Mesenchymal stem cell (in vitro differentiated cells and primary cell): Measurements from ENCODE around the gene AOPEP.

ENCODE experiments used
- DNase-seq: peaks from one replicate; pipeline ENCODE4 v3.0.0-alpha.2; 2013
- H2AFZ ChIP-seq: one replicate; pipeline ENCODE4 v1.6.1; 2013; ENCODE audit warnings: low read depth, mild to moderate bottlenecking, control low read depth, inconsistent platforms, low read length, moderate library complexity
- H2AK5ac ChIP-seq: 2 replicates; pipeline ENCODE4 v1.6.1; 2013; ENCODE audit warnings: low read length, moderate library complexity, mild to moderate bottlenecking, inconsistent platforms; ENCODE audit not compliant: severe bottlenecking
- H2BK120ac ChIP-seq: one replicate; pipeline ENCODE4 v1.6.1; 2013; ENCODE audit warnings: low read depth, mild to moderate bottlenecking, inconsistent platforms, low read length, moderate library complexity
- H2BK12ac ChIP-seq, 2 experiments: one replicate each; pipeline ENCODE4 v1.6.1; 2013; ENCODE audit warnings: inconsistent platforms in 2 of 2, low read length in 2 of 2, mild to moderate bottlenecking in 2 of 2, moderate library complexity in 2 of 2, control low read depth in 1 of 2
- H2BK15ac ChIP-seq: one replicate; pipeline ENCODE4 v1.6.1; 2013; ENCODE audit warnings: mild to moderate bottlenecking, low read depth, inconsistent platforms; ENCODE audit not compliant: poor library complexity, severe bottlenecking
- H2BK5ac ChIP-seq: 2 replicates; pipeline ENCODE4 v1.6.1; 2013; ENCODE audit warnings: low read depth, mild to moderate bottlenecking, low read length, control low read depth, inconsistent platforms; ENCODE audit not compliant: poor library complexity, severe bottlenecking
- H3K14ac ChIP-seq, 2 experiments: one replicate each; pipeline ENCODE4 v1.6.1; 2013; ENCODE audit warnings: inconsistent platforms in 2 of 2, low read length in 2 of 2, control low read depth in 1 of 2, mild to moderate bottlenecking in 1 of 2, moderate library complexity in 1 of 2
- H3K18ac ChIP-seq, 2 experiments: one replicate each; pipeline ENCODE4 v1.6.1; 2013; ENCODE audit warnings: inconsistent platforms in 2 of 2, low read length in 2 of 2, control low read depth in 1 of 2, low read depth in 1 of 2, mild to moderate bottlenecking in 1 of 2
- H3K23ac ChIP-seq, 2 experiments: one replicate each; pipeline ENCODE4 v1.6.1; 2013; ENCODE audit warnings: inconsistent platforms in 2 of 2, low read length in 2 of 2, mild to moderate bottlenecking in 2 of 2, moderate library complexity in 2 of 2, control low read depth in 1 of 2
- H3K27ac ChIP-seq: 2 replicates; pipeline ENCODE4 v1.5.1; 2013; ENCODE audit warnings: mild to moderate bottlenecking, moderate library complexity, low read length, control low read depth, inconsistent platforms; ENCODE audit not compliant: poor library complexity, severe bottlenecking
- H3K27me3 ChIP-seq, 2 experiments: 2 replicates each; pipeline versions ENCODE4 v1.6.1 to v1.7.0; 2013; ENCODE audit warnings: low read length in 2 of 2, mild to moderate bottlenecking in 2 of 2, moderate library complexity in 2 of 2, control low read depth in 1 of 2, inconsistent platforms in 1 of 2; ENCODE audit not compliant: control insufficient read depth in 1 of 2, insufficient read depth in 1 of 2
- H3K36me3 ChIP-seq, 2 experiments: 2 replicates each; pipeline versions ENCODE4 v1.6.1 to v1.7.0; 2013; ENCODE audit warnings: low read length in 2 of 2, control low read depth in 1 of 2, inconsistent platforms in 1 of 2, low read depth in 1 of 2, mild to moderate bottlenecking in 1 of 2; ENCODE audit not compliant: insufficient read depth in 2 of 2, control insufficient read depth in 1 of 2
- H3K4ac ChIP-seq, 2 experiments: one replicate each; pipeline ENCODE4 v1.6.1; 2013; ENCODE audit warnings: inconsistent platforms in 2 of 2, low read length in 2 of 2, mild to moderate bottlenecking in 2 of 2, moderate library complexity in 2 of 2, control low read depth in 1 of 2, low read depth in 1 of 2
- H3K4me1 ChIP-seq: 2 replicates; pipeline ENCODE4 v1.6.1; 2013; ENCODE audit warnings: low read depth, low read length, control low read depth; ENCODE audit not compliant: control insufficient read depth, insufficient read depth
- H3K4me2 ChIP-seq: 2 replicates; pipeline ENCODE4 v1.6.1; 2013; ENCODE audit warnings: low read length, mild to moderate bottlenecking, inconsistent platforms; ENCODE audit not compliant: poor library complexity, severe bottlenecking
- H3K4me3 ChIP-seq, 2 experiments: 2 replicates each; pipeline versions ENCODE4 v1.5.1 to v1.7.0; 2013; ENCODE audit warnings: low read length in 2 of 2, mild to moderate bottlenecking in 2 of 2, control low read depth in 1 of 2, low read depth in 1 of 2; ENCODE audit not compliant: insufficient read depth in 1 of 2
- H3K79me1 ChIP-seq: replicated peaks from 2 replicates; pipeline ENCODE4 v1.6.1; 2013; ENCODE audit warnings: mild to moderate bottlenecking, control low read depth, low read length, inconsistent platforms; ENCODE audit not compliant: poor library complexity, severe bottlenecking
- H3K9ac ChIP-seq: 2 replicates; pipeline ENCODE4 v1.7.0; 2013; ENCODE audit warnings: mild to moderate bottlenecking, low read length, moderate library complexity
- H3K9me3 ChIP-seq: 2 replicates; pipeline ENCODE4 v1.7.0; 2013; ENCODE audit warnings: mild to moderate bottlenecking, low read length; ENCODE audit not compliant: control insufficient read depth
- H4K8ac ChIP-seq: one replicate; pipeline ENCODE4 v1.6.1; 2013; ENCODE audit warnings: inconsistent platforms, mild to moderate bottlenecking, low read length, moderate library complexity
- H4K91ac ChIP-seq: one replicate; pipeline ENCODE4 v1.6.1; 2013; ENCODE audit warnings: mild to moderate bottlenecking, low read length, inconsistent platforms
- WGBS: methylation state at CpG from one replicate; pipeline ENCODE4 v1.1.7; 2013; ENCODE audit warnings: mixed read lengths; 5-methylcytosine and 5-hydroxymethylcytosine counted together

Gene AOPEP

DNA sequence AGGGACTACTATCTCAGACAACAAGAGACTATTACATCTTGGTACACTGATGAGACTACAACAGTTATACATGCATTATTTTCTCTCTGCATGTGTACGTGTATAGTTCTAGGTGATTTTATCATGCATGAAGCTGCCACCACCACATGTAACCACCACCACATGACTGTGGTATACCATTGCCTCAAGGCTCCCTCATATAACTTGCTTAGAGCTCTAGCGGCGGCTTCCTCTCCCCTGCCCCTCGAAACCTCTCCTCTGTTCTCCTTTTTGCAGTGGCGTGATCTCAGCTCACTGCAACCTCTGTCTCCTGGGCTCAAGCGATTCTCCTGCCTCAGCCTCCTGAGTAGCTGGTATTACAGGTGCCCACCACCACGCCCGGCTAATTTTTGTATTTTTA lies 162.3 kb downstream of the AOPEP start:
- Histone ChIP-seq H3K79me1 (peaks cover 9% of the 10 kb centered on the region), H3K27me3 (no peaks in the 10 kb centered on the region), H3K27ac (no peak overlapping the region), H2BK120ac (no peak overlapping the region), H2BK12ac (no peak overlapping the region), H3K23ac (no peak overlapping the region), H4K91ac (no peak overlapping the region), H3K36me3 (peaks cover 0 to 2% of the 10 kb centered on the region in 2 experiments), H3K4me1 (peaks cover 6% of the 10 kb centered on the region), H2BK15ac (no peak overlapping the region), H3K9ac (no peak overlapping the region), H3K4me3 (no peak overlapping the region), H4K8ac (no peak overlapping the region), H3K9me3 (peaks cover 16% of the 10 kb centered on the region), H2AFZ (no peak overlapping the region), H3K4ac (no peak overlapping the region), H3K14ac (no peak overlapping the region), H2AK5ac (no peak overlapping the region), H2BK5ac (no peak overlapping the region), H3K18ac (no peak overlapping the region), H3K4me2 (no peak overlapping the region)
- 98% methylated on average over 5 of the region's 8 CpGs for WGBS
- no peak for DNase-seq

GRCh38 chr9:94889628-94890027 lies 163.1 kb downstream of the AOPEP start:
- H3K4me1 ChIP-seq: peaks cover 6% of the 10 kb centered on the region

DNA sequence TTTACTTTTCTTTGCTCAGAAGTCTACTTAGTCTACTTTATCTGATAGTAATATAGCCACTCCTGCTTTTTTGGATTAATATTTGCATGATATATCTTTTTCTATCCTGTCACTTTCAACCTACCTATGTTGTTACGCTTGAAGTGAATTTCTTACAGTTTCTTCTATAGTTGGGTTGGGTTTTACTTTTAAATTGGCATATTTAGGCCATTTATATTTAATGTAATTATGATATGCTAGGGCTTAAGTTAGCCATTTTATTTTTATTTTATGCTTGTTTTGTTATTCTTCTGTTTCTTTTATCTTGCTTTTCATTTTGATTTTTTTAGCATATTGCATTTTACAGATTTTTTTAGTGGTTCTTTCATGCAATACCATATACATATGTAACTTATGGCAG lies 164.7 kb downstream of the AOPEP start:
- Histone ChIP-seq H3K36me3 (peaks cover 0 to 2% of the 10 kb centered on the region in 2 experiments), H3K18ac (no peak overlapping the region), H2BK12ac (no peak overlapping the region), H2AFZ (no peak overlapping the region), H2BK5ac (no peak overlapping the region), H3K79me1 (peaks cover 8% of the 10 kb centered on the region), H3K4me2 (no peak overlapping the region), H4K91ac (no peak overlapping the region), H3K4me1 (peaks cover 3% of the 10 kb centered on the region), H3K4me3 (no peak overlapping the region), H3K23ac (no peak overlapping the region), H2BK120ac (no peak overlapping the region), H3K27ac (no peak overlapping the region), H3K27me3 (no peaks in the 10 kb centered on the region), H2BK15ac (no peak overlapping the region), H3K9ac (no peak overlapping the region), H3K4ac (no peak overlapping the region), H4K8ac (no peak overlapping the region), H2AK5ac (no peak overlapping the region), H3K14ac (no peak overlapping the region), H3K9me3 (peaks cover 16% of the 10 kb centered on the region)
- WGBS: no CpG with 5 or more reads among the region's 1 CpG
- no peak for DNase-seq

More at GRCh38 chr9:94889628-94890027, 163.1 kb downstream of the AOPEP start:
- no peak overlapping the region for H2BK5ac ChIP-seq
- no peak overlapping the region for H2AK5ac ChIP-seq
- H3K23ac ChIP-seq: no peak overlapping the region
- H2BK15ac ChIP-seq: no peak overlapping the region
- no peak overlapping the region for H3K27ac ChIP-seq
- 100% methylated on average over 2 of the region's 3 CpGs for WGBS
- no peak overlapping the region for H2AFZ ChIP-seq
- H4K91ac ChIP-seq: no peak overlapping the region
- H3K9ac ChIP-seq: no peak overlapping the region
- no peaks in the 10 kb centered on the region for H3K27me3 ChIP-seq
- H3K4me3 ChIP-seq: no peak overlapping the region
- H3K79me1 ChIP-seq: peaks cover 8% of the 10 kb centered on the region
- H3K9me3 ChIP-seq: peaks cover 16% of the 10 kb centered on the region
- no peak overlapping the region for H3K4ac ChIP-seq
- no peak overlapping the region for H3K14ac ChIP-seq
- no peak overlapping the region for H3K4me2 ChIP-seq
- DNase-seq: no peak
- H2BK120ac ChIP-seq: no peak overlapping the region
- no peak overlapping the region for H3K18ac ChIP-seq
- H2BK12ac ChIP-seq: no peak overlapping the region
- H3K36me3 ChIP-seq: peaks cover 0 to 2% of the 10 kb centered on the region in 2 experiments
- H4K8ac ChIP-seq: no peak overlapping the region

- H3K4me2 ChIP-seq: no peak overlapping the region
- H2BK12ac ChIP-seq: no peak overlapping the region
- no peak overlapping the region for H3K4ac ChIP-seq
- H2BK5ac ChIP-seq: no peak overlapping the region
- peaks cover 16% of the 10 kb centered on the region for H3K9me3 ChIP-seq
- H2BK15ac ChIP-seq: no peak overlapping the region
- H2AFZ ChIP-seq: no peak overlapping the region
- no peak overlapping the region for H3K27ac ChIP-seq
- H3K18ac ChIP-seq: no peak overlapping the region
- H3K4me3 ChIP-seq: no peak overlapping the region
- WGBS: 100% methylated on average over 1 of the region's 1 CpG
- H3K27me3 ChIP-seq: no peaks in the 10 kb centered on the region
- H2BK120ac ChIP-seq: no peak overlapping the region
- no peak for DNase-seq
- H3K14ac ChIP-seq: no peak overlapping the region
- peaks cover 10% of the 10 kb centered on the region for H3K79me1 ChIP-seq
- no peak overlapping the region for H4K91ac ChIP-seq
- peaks cover 3% of the 10 kb centered on the region for H3K4me1 ChIP-seq
- no peak overlapping the region for H4K8ac ChIP-seq
- H2AK5ac ChIP-seq: no peak overlapping the region
- H3K23ac ChIP-seq: no peak overlapping the region
- H3K36me3 ChIP-seq: peaks cover 0 to 2% of the 10 kb centered on the region in 2 experiments
- no peak overlapping the region for H3K9ac ChIP-seq
Observed at GRCh38 chr9:94892675-94893074, 166.2 kb downstream of the AOPEP start.
